SU-DHL-6 (cell line): ENCODE data around the gene HOXC6.

Experiments
- CTCF ChIP-seq: fragments of 200-600 bp; sonication (generic); IDR thresholded peaks from one replicate; pipeline ENCODE4 v1.5.1; 2017; ENCODE audit warnings: antibody characterized with exemption, mild to moderate bottlenecking, low read length, moderate library complexity; ENCODE audit not compliant: insufficient read depth, poor library complexity, severe bottlenecking
- EZH2phosphoT487 ChIP-seq: fragments of 200-600 bp; sonication (generic), shearing (Covaris generic); conservative IDR thresholded peaks from 2 replicates; pipeline ENCODE4 v1.6.1; 2018; ENCODE audit warnings: mild to moderate bottlenecking, antibody characterized with exemption, low read length, moderate library complexity, mixed read lengths

DNA sequence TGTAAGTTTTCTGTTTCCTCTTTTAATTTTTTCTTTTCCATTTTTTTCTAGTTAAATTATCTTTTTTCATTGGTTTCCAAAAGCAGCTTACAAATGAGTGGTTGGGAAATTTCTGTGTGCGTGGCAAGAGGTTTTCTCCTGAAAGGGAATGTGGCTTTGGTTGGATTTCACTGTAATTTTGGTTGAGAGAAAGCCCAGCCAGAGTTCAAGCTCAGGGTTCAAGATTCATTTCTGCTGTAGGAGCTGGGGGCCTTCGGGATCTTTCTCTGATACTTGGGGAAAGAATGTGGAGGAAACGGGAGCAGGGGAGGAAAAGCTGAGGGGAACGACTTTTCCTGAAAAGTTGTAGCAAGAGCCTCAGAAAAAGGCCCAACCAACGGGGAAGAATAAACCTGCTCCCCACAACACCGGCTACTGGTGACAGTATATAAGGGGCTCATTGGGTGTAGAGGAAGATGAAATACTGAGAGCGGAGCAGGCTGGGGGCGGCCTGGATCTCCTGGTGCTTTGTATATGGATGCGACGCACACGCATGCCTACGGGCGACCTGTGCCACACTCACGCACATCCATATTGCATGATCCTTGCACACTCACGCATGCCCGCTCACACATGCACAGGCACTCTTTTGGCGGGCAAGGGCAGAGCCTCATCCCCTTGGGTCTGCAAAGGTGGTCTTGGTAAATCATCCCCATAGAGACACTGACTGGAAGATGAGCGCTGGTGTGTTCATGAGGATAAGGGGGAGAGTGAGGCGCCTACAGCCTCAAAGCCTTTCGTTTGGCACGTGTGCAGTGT lies 41.4 kb upstream of the HOXC6 start:
- TF ChIP-seq CTCF, result no peak
- TF ChIP-seq EZH2phosphoT487, result no peak
